ENCODE data around the gene FAM135A. TPM values are rescaled to one million over a fixed set of nuclear protein-coding genes. Genes with fewer than 3 reads are reported as not detected.

Gene FAM135A
- total and polyA plus RNA-seq, 10 of the 15 experiments (the other 5 are each of a cell fraction or from before 2014, with no cell fraction given): 3.9 to 24.5 (median 13.7) TPM

DNA sequence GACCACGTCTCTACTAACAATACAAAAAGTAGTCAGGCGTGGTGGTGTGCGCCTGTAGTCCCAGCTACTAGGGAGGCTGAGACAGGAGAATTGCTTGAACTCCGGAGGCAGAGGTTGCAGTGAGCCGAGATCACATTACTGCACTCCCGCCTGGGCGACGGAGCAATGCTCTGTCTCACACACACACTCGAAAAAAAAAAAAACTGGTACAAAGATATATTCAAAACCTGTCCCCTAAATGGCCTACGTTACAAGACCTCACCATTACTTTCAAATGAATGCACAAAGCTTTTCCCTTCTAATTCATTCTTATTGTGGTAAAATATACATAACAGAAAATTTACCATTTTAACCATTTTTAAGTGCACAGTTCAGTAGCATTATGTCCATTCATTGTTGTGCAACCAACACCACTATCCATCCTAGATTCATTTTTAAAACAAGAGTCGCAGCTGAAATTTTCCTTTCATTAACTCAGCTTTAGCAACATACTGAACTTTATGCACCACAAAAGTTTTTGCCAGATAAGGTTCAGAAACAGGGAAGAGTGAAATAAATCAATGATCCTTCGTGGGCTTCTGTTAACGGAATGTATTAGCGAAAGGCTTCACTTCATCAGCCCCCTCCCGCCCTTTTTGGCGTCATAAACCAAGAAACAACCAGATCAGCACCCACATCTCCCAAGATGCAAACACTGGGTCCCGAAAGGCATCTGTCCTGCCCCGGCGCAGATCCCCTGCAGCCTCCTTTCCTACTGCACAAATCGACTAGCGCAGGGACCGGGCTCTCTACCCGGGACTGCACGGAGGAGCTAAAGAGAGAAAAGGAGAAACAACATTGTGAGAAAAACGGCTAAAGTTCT lies 825 bp upstream of the FAM135A start:
- Histone ChIP-seq H3K9ac (ENCODE audit: control insufficient read depth, insufficient read depth, low read length) (peak overlapping the region; percentile 79), H3K4me3 (peak overlapping the region; percentile 87), H3K4me2 (ENCODE audit: control insufficient read depth, insufficient read depth) (peak overlapping the region; percentile 46), H3K36me3 (ENCODE audit: control insufficient read depth in 2 of 2, insufficient read depth in 2 of 2, low read length in 1 of 2) (no peaks in the 10 kb centered on the region), H3K27ac (ENCODE audit: control insufficient read depth, insufficient read depth) (peak overlapping the region; percentile 54), H4K20me1 (ENCODE audit: control insufficient read depth, insufficient read depth) (no peaks in the 10 kb centered on the region), H2AFZ (ENCODE audit: control insufficient read depth, low read depth, low read length) (peak overlapping the region; percentile 75), H3K9me3 (replicated peaks; ENCODE audit: control insufficient read depth, insufficient read depth, low read length) (no peaks in the 10 kb centered on the region), H3K27me3 (replicated peaks in 1 of 2; ENCODE audit: control insufficient read depth in 2 of 2, insufficient read depth in 2 of 2, low read length in 1 of 2) (no peaks in the 10 kb centered on the region), H3K79me2 (ENCODE audit: control insufficient read depth, insufficient read depth, low read length) (peaks cover 39% of the 10 kb centered on the region), H3K4me1 (ENCODE audit: control insufficient read depth, insufficient read depth, low read length) (no peaks in the 10 kb centered on the region)
- CTCF ChIA-PET: interaction anchor here (0.7 to 8.3 kb wide), 9 partner anchors 9 to 857 kb away, joined by 3 to 36 read pairs (median 4); no protein-coding TSS in a partner anchor
- RAD21 ChIA-PET (ENCODE audit: unreplicated experiment): interaction anchor here (0.6 to 2.1 kb wide), 10 partner anchors 33 to 545 kb away, joined by 3 to 7 read pairs (median 4); partner anchors contain the start of genes SDHAF4 and SMAP1
- WGBS (ENCODE audit: insufficient coverage, insufficient replicate concordance, low lambda C conversion rate, missing lambda C conversion rate): 42% methylated on average over 24 of the region's 25 CpGs
- no peak for FAIRE-seq
- POLR2A ChIA-PET: interaction anchor here (0.6 to 1.8 kb wide), 14 partner anchors 9 to 573 kb away, joined by 3 to 12 read pairs (median 5); partner anchors contain the start of gene SMAP1
- SMC1A ChIA-PET (ENCODE audit: uncharacterized antibody, unreplicated experiment): interaction anchor here (1.0 to 2.8 kb wide), 7 partner anchors 9 to 274 kb away, joined by 3 to 8 read pairs (median 5); no protein-coding TSS in a partner anchor
- TSS peak; percentile 98 for BruUV-seq (replicated peaks)
- no peak for DNase-seq (ENCODE audit: low read depth, low spot score)
- in situ Hi-C loops (cut with MboI) (no loop called here), intact Hi-C loops (cut with micrococcal nuclease; ENCODE audit: unreplicated experiment) (loop anchor here (5.0 kb wide), 1 partner anchor 255 kb away; the partner anchor contains the start of gene SMAP1)
- ATAC-seq: peak; percentile 29
- TF ChIP-seq, protein P1, sequence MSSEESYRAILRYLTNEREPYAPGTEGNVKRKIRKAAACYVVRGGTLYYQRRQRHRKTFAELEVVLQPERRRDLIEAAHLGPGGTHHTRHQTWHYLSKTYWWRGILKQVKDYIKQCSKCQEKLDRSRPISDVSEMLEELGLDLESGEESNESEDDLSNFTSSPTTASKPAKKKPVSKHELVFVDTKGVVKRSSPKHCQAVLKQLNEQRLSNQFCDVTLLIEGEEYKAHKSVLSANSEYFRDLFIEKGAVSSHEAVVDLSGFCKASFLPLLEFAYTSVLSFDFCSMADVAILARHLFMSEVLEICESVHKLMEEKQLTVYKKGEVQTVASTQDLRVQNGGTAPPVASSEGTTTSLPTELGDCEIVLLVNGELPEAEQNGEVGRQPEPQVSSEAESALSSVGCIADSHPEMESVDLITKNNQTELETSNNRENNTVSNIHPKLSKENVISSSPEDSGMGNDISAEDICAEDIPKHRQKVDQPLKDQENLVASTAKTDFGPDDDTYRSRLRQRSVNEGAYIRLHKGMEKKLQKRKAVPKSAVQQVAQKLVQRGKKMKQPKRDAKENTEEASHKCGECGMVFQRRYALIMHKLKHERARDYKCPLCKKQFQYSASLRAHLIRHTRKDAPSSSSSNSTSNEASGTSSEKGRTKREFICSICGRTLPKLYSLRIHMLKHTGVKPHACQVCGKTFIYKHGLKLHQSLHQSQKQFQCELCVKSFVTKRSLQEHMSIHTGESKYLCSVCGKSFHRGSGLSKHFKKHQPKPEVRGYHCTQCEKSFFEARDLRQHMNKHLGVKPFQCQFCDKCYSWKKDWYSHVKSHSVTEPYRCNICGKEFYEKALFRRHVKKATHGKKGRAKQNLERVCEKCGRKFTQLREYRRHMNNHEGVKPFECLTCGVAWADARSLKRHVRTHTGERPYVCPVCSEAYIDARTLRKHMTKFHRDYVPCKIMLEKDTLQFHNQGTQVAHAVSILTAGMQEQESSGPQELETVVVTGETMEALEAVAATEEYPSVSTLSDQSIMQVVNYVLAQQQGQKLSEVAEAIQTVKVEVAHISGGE (CRISPR knock-in tag; IDR thresholded peaks at IDR 0.05): no peak
- TF ChIP-seq IRF5 (IDR thresholded peaks at IDR 0.05; ENCODE audit: borderline replicate concordance) (no peak), GABPA (IDR thresholded peaks at IDR 0.05; ENCODE audit: low read depth) (no peak), ZNF274 (IDR thresholded peaks at IDR 0.05; ENCODE audit: insufficient read depth, insufficient read length) (no peak), NKRF (conservative IDR thresholded peaks at IDR 0.05) (peak; percentile 50; the same call in 1 of the 2 replicates), SIX5 (IDR thresholded peaks at IDR 0.05; ENCODE audit: low read depth, low read length, severe bottlenecking) (no peak), RCOR1 (conservative IDR thresholded peaks at IDR 0.05; ENCODE audit: low read depth, low read length) (no peak), BMI1 (IDR thresholded peaks at IDR 0.05; ENCODE audit: borderline replicate concordance) (no peak), RB1 (IDR thresholded peaks at IDR 0.05; ENCODE audit: borderline replicate concordance) (peak; percentile 74; the same call in 1 of the 2 replicates), POLR2AphosphoS5 (IDR thresholded peaks at IDR 0.05; ENCODE audit: low read length) (no peak), TARDBP (IDR thresholded peaks at IDR 0.05; ENCODE audit: borderline replicate concordance) (no peak), CBFB (IDR thresholded peaks at IDR 0.05; ENCODE audit: low read depth) (no peak), EGR1 (IDR thresholded peaks at IDR 0.05; ENCODE audit: borderline replicate concordance in 1 of 2, low read depth in 2 of 2, low read length in 2 of 2) (no peak), WRNIP1 (IDR thresholded peaks at IDR 0.05; ENCODE audit: borderline replicate concordance, low read depth, low read length) (no peak), STAT1 (conservative IDR thresholded peaks at IDR 0.05) (no peak)

Measured in GM12878 (cell line).